H1 (cell line): ENCODE measurements around the gene PITPNM1. TPM values are rescaled to one million over a fixed set of nuclear protein-coding genes. Genes with fewer than 3 reads are reported as not detected.

ENCODE experiments used
- CTCF ChIA-PET: fragments of 300-600 bp; sonication (Branson Sonifier 250); formaldehyde crosslinking; loops from one replicate; lab custom pipeline; 2021; ENCODE audit not compliant: partially characterized antibody; lab: Charles Lee
- POLR2A ChIA-PET: fragments of 300-600 bp; sonication (Branson Sonifier 250); formaldehyde crosslinking; loops from one replicate; lab custom pipeline; 2021; ENCODE audit warnings: inconsistent platforms; ENCODE audit not compliant: partially characterized antibody; lab: Charles Lee
- DNase-seq, 2 experiments: peaks; one replicate each; pipeline versions ENCODE4 v3.0.0 to v3.0.0-alpha.2; 2010 to 2022; ENCODE audit warnings: low spot score in 2 of 2, low read depth in 1 of 2, mixed read lengths in 1 of 2
- FAIRE-seq: peaks from 2 replicates; lab custom pipeline; 2011; peaks lifted over from hg19 to GRCh38; lab: Jason Lieb, UNC
- H2AFZ ChIP-seq: 2 replicates; pipeline ENCODE4 v1.8.1; 2012; ENCODE audit warnings: low read length, inconsistent platforms
- H2AK5ac ChIP-seq: 2 replicates; pipeline ENCODE4 v1.6.1; 2013; ENCODE audit warnings: low read depth, low read length
- H2BK120ac ChIP-seq: replicated peaks from 2 replicates; pipeline ENCODE3; 2013; ENCODE audit warnings: low read depth, low read length, inconsistent platforms
- H2BK12ac ChIP-seq: 2 replicates; pipeline ENCODE4 v1.6.1; 2013; ENCODE audit warnings: low read depth, low read length
- H2BK15ac ChIP-seq: 2 replicates; pipeline ENCODE4 v1.6.1; 2013; ENCODE audit warnings: low read length
- H2BK20ac ChIP-seq: 2 replicates; pipeline ENCODE4 v1.6.1; 2013; ENCODE audit warnings: low read length
- H2BK5ac ChIP-seq: 2 replicates; pipeline ENCODE4 v1.6.1; 2013; ENCODE audit warnings: low read depth, low read length
- H3K14ac ChIP-seq: 2 replicates; pipeline ENCODE4 v1.6.1; 2013; ENCODE audit warnings: inconsistent platforms; ENCODE audit not compliant: insufficient read length
- H3K18ac ChIP-seq: 2 replicates; pipeline ENCODE4 v1.6.1; 2013; ENCODE audit warnings: low read length; ENCODE audit errors: extremely low read depth
- H3K23ac ChIP-seq: 2 replicates; pipeline ENCODE4 v1.6.1; 2013; ENCODE audit warnings: inconsistent platforms; ENCODE audit not compliant: insufficient read length
- H3K23me2 ChIP-seq: 2 replicates; pipeline ENCODE4 v1.6.1; 2013; ENCODE audit warnings: low read depth, low read length
- H3K27ac ChIP-seq: 2 replicates; pipeline ENCODE4 v1.6.1; 2011; ENCODE audit warnings: low read depth, low read length, inconsistent platforms
- H3K27me3 ChIP-seq, 4 experiments: replicated peaks in 1 of 4; 1 replicate in 1 of 4; 2 replicates in 3 of 4; pipeline versions ENCODE4 v1.6.1 to v1.8.1; 2011 to 2013; ENCODE audit warnings: low read length in 3 of 4, mild to moderate bottlenecking in 3 of 4, inconsistent platforms in 2 of 4, mixed read lengths in 2 of 4, moderate library complexity in 1 of 4; ENCODE audit not compliant: control insufficient read depth in 3 of 4, insufficient read depth in 3 of 4; ENCODE audit errors: extremely low read depth in 1 of 4
- H3K36me3 ChIP-seq, 4 experiments: 2 replicates each; pipeline versions ENCODE4 v1.6.1 to v1.8.1; 2011 to 2013; ENCODE audit warnings: mild to moderate bottlenecking in 4 of 4, low read length in 3 of 4, moderate library complexity in 2 of 4, control low read depth in 1 of 4, inconsistent platforms in 1 of 4; ENCODE audit not compliant: insufficient read depth in 4 of 4, control insufficient read depth in 2 of 4
- H3K4ac ChIP-seq: replicated peaks from 2 replicates; pipeline ENCODE3; 2013; ENCODE audit warnings: low read length, low read depth, mixed read lengths, inconsistent platforms; ENCODE audit not compliant: insufficient read length
- H3K4me1 ChIP-seq, 4 experiments: replicated peaks in 1 of 4; 1 replicate in 1 of 4; 2 replicates in 3 of 4; pipeline versions ENCODE4 v1.6.1 to v1.8.1; 2011 to 2013; ENCODE audit warnings: low read length in 3 of 4, inconsistent platforms in 2 of 4, mixed read lengths in 1 of 4; ENCODE audit not compliant: insufficient read depth in 4 of 4, control insufficient read depth in 3 of 4
- H3K4me2 ChIP-seq, 2 experiments: 2 replicates each; pipeline versions ENCODE4 v1.6.1 to v1.8.1; 2011 to 2013; ENCODE audit warnings: low read depth in 2 of 2, low read length in 2 of 2, control low read depth in 1 of 2, inconsistent platforms in 1 of 2, mild to moderate bottlenecking in 1 of 2; ENCODE audit not compliant: insufficient read depth in 1 of 2
- H3K4me3 ChIP-seq, 4 experiments: fragments of 200-600, 300-600 bp in 1 of 4; sonication (generic), shearing (Covaris generic), sonication (Bioruptor Twin) in 1 of 4; 2 replicates each; pipeline versions ENCODE4 v1.5.1 to v1.8.1; 2011 to 2016; ENCODE audit warnings: low read length in 4 of 4, low read depth in 3 of 4, control low read depth in 2 of 4, inconsistent platforms in 2 of 4, mild to moderate bottlenecking in 2 of 4, mixed read lengths in 1 of 4, moderate library complexity in 1 of 4; ENCODE audit not compliant: insufficient read depth in 2 of 4; ENCODE audit errors: extremely low read depth in 1 of 4
- H3K56ac ChIP-seq: replicated peaks from 2 replicates; pipeline ENCODE3; 2013; ENCODE audit warnings: low read depth, mild to moderate bottlenecking, mixed read lengths, low read length, inconsistent platforms; ENCODE audit not compliant: insufficient read length
- H3K79me1 ChIP-seq: 2 replicates; pipeline ENCODE4 v1.6.1; 2013; ENCODE audit warnings: low read depth, low read length, control low read depth
- H3K79me2 ChIP-seq, 2 experiments: 2 replicates each; pipeline versions ENCODE4 v1.6.1 to v1.8.1; 2012 to 2013; ENCODE audit warnings: low read length in 2 of 2, mild to moderate bottlenecking in 2 of 2, inconsistent platforms in 1 of 2; ENCODE audit not compliant: insufficient read depth in 2 of 2, control insufficient read depth in 1 of 2
- H3K9ac ChIP-seq, 4 experiments: replicated peaks in 1 of 4; 1 replicate in 1 of 4; 2 replicates in 3 of 4; pipeline versions ENCODE4 v1.6.1 to v1.8.1; 2011 to 2013; ENCODE audit warnings: low read depth in 3 of 4, low read length in 3 of 4, control low read depth in 2 of 4, mild to moderate bottlenecking in 2 of 4, moderate library complexity in 2 of 4, inconsistent platforms in 1 of 4; ENCODE audit errors: extremely low read depth in 1 of 4
- H3K9me3 ChIP-seq, 2 experiments: 2 replicates each; pipeline versions ENCODE4 v1.6.1 to v1.8.1; 2012 to 2013; ENCODE audit warnings: mild to moderate bottlenecking in 2 of 2, moderate library complexity in 2 of 2, control low read depth in 1 of 2, inconsistent platforms in 1 of 2, low read depth in 1 of 2, low read length in 1 of 2, mixed read lengths in 1 of 2; ENCODE audit not compliant: insufficient read depth in 2 of 2
- H4K20me1 ChIP-seq, 2 experiments: replicated peaks in 1 of 2; 2 replicates each; pipeline versions ENCODE3 to v1.8.1; 2011 to 2013; ENCODE audit warnings: inconsistent platforms in 2 of 2, low read length in 2 of 2, mild to moderate bottlenecking in 1 of 2; ENCODE audit not compliant: insufficient read depth in 2 of 2, control insufficient read depth in 1 of 2
- H4K5ac ChIP-seq: 2 replicates; pipeline ENCODE4 v1.6.1; 2013; ENCODE audit warnings: low read length, low read depth, mixed read lengths, inconsistent platforms; ENCODE audit not compliant: insufficient read length
- H4K8ac ChIP-seq: 2 replicates; pipeline ENCODE4 v1.8.0; 2013; ENCODE audit warnings: mild to moderate bottlenecking, moderate library complexity, low read length, inconsistent platforms; ENCODE audit not compliant: insufficient read depth; ENCODE audit errors: extremely low read depth
- H4K91ac ChIP-seq: replicated peaks from 2 replicates; pipeline ENCODE3; 2013; ENCODE audit warnings: low read length, mixed read lengths, inconsistent platforms; ENCODE audit not compliant: insufficient read length
- GABPA ChIP-seq: IDR thresholded peaks from 2 replicates; pipeline ENCODE4 v1.6.1; 2011; ENCODE audit warnings: mild to moderate bottlenecking, low read length, moderate library complexity, borderline replicate concordance; ENCODE audit not compliant: insufficient read depth
- SIX5 ChIP-seq: IDR thresholded peaks from 2 replicates; pipeline ENCODE4 v1.6.1; 2011; ENCODE audit warnings: mild to moderate bottlenecking, low read depth, low read length
- WGBS, 2 experiments: shearing (Covaris generic) in 1 of 2; methylation state at CpG; one replicate each; pipeline versions ENCODE4 v1.1.6 to v1.1.7; 2013 to 2015; ENCODE audit warnings: low lambda C conversion rate in 2 of 2, mixed read lengths in 2 of 2, inconsistent platforms in 1 of 2, low coverage in 1 of 2, missing lambda C conversion rate in 1 of 2; ENCODE audit not compliant: insufficient replicate concordance in 2 of 2, insufficient coverage in 1 of 2, insufficient read length in 1 of 2; ENCODE audit errors: extremely low coverage in 1 of 2, missing lambda C conversion rate in 1 of 2; 5-methylcytosine and 5-hydroxymethylcytosine counted together
- polyA plus RNA-seq, 7 experiments: library from polyadenylated mRNA; depleted of rRNA in 3 of 7; stranded (reverse) in 5 of 7; unstranded in 2 of 7; fragments of >200 nt in 5 of 7; fragments of 200-250 nt in 2 of 7; gene quantifications; 1 replicate in 5 of 7; 2 replicates in 1 of 7; 4 replicates in 1 of 7; pipeline versions ENCODE4 v1.2.1 to v1.2.3, GENCODE V29; 2011 to 2013; ENCODE audit warnings: missing spikeins in 2 of 7, mixed read lengths in 2 of 7
- total RNA-seq: library from RNA; stranded (reverse); fragmentation: NEBNext Ultra II Directional; extraction: Animal tissue kit (Norgen Biotek cat#: 25700); gene quantifications from 2 replicates; pipeline ENCODE4 v1.2.1, GENCODE V29; 2021

PITPNM1 gene
- total and polyA plus RNA-seq, 2 of the 8 experiments (the other 6 are each of a cell fraction or from before 2014, with no cell fraction given), result 27.2 to 52.7 TPM

DNA sequence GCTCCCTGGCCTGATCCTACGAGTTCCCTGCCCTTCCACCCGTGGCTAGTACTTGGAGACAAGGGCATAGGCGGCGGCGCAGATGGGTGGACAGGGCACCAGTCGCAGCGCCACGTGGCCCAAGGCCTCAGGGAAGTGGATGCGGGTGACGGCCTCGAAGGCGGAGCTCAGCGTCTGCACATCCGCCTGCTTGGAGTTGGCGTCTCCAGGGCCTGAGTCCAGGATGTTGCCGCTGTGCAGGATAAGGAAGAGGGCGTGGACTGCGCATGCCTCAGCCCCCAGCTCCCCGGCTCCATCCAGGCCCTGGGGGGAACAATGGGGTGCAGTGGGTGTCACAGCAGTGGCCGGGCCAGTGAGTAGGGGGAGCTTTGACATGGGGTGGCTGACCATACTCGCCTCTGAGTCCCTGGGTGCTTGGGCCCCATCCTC is 6.6 kb downstream of the PITPNM1 start:
- Histone ChIP-seq H3K79me2 (no peaks in the 10 kb centered on the region), H3K4me2 (no peak overlapping the region), H3K4ac (no peak overlapping the region), H2BK5ac (no peak overlapping the region), H2BK12ac (no peak overlapping the region), H3K36me3 (peaks cover 0 to 14% (median 5%) of the 10 kb centered on the region in 4 experiments; a peak in 6 of 8 replicates), H4K20me1 (peaks cover 3 to 13% of the 10 kb centered on the region in 2 experiments), H3K9me3 (no peaks in the 10 kb centered on the region), H4K8ac (no peak overlapping the region), H3K4me3 (no peak overlapping the region), H2BK15ac (no peak overlapping the region), H3K9ac (no peak overlapping the region), H3K56ac (no peak overlapping the region), H3K14ac (no peak overlapping the region), H2AK5ac (no peak overlapping the region), H3K27me3 (peaks cover 0 to 4% (median 1%) of the 10 kb centered on the region in 4 experiments; a peak in 3 of 7 replicates), H2BK120ac (no peak overlapping the region), H2AFZ (no peak overlapping the region), H3K79me1 (no peaks in the 10 kb centered on the region), H3K27ac (no peak overlapping the region), H4K91ac (no peak overlapping the region), H2BK20ac (no peak overlapping the region), H3K4me1 (peaks cover 0 to 6% (median 2%) of the 10 kb centered on the region in 4 experiments; a peak in 3 of 7 replicates), H3K23me2 (peaks cover 3% of the 10 kb centered on the region; the same call in 1 of the 2 replicates), H3K18ac (no peak overlapping the region), H4K5ac (no peak overlapping the region), H3K23ac (no peak overlapping the region)
- TF ChIP-seq GABPA (no peak), SIX5 (no peak)
- WGBS, 2 experiments, result 88% methylated on average over 19 of the region's 21 CpGs; no CpG with 5 or more reads in 1 of the 2 experiments
- ChIA-PET CTCF (interaction anchor here (1.0 to 1.2 kb wide), 2 partner anchors 109 to 115 kb away, joined by 3 read pairs; no protein-coding TSS in a partner anchor), POLR2A (interaction anchor here (0.5 to 1.1 kb wide), 3 partner anchors 9 to 35 kb away, joined by 3 to 4 read pairs (median 3); no protein-coding TSS in a partner anchor)
- DNase-seq (no peak), FAIRE-seq (no peak)
